Left lung (tissue), 10 donors: ENCODE measurements around the gene RARRES1. TPM values are rescaled to one million over a fixed set of nuclear protein-coding genes. Genes with fewer than 3 reads are reported as not detected.

Experiments
- ATAC-seq: fragments of 200-7000 bp; cut with Tn5 transposase; one replicate; pipeline ENCODE4 v1.9.1; 2020; ENCODE audit warnings: moderate library complexity
- DNase-seq, 4 donors: peaks; one replicate each; pipeline ENCODE4 v3.0.0-alpha.2; 2013 to 2020
- H3K27ac ChIP-seq, 2 donors: fragments of 200-600 bp; sonication (generic) in 1 of 2; one replicate each; pipeline versions ENCODE4 v1.5.0 to v1.8.0; 2020 to 2021
- H3K27me3 ChIP-seq, 2 donors: fragments of 200-600 bp; sonication (generic) in 1 of 2; one replicate each; pipeline versions ENCODE4 v1.5.0 to v1.8.0; 2020 to 2021
- H3K36me3 ChIP-seq, 2 donors: fragments of 200-600 bp; sonication (generic) in 1 of 2; one replicate each; pipeline versions ENCODE4 v1.5.0 to v1.8.0; 2020 to 2021
- H3K4me1 ChIP-seq, 2 donors: fragments of 200-600 bp; one replicate each; pipeline ENCODE4 v1.8.0; 2021
- H3K4me3 ChIP-seq, 2 donors: fragments of 200-600 bp; sonication (generic) in 1 of 2; one replicate each; pipeline versions ENCODE4 v1.5.0 to v1.8.0; 2020 to 2021; ENCODE audit warnings: mild to moderate bottlenecking in 1 of 2
- H3K9me3 ChIP-seq, 2 donors: fragments of 200-600 bp; sonication (generic) in 1 of 2; one replicate each; pipeline versions ENCODE4 v1.5.0 to v1.8.0; 2020 to 2021
- CTCF ChIP-seq, 2 donors: fragments of 200-600 bp; sonication (generic) in 1 of 2; IDR thresholded peaks; one replicate each; pipeline versions ENCODE4 v1.5.0 to v1.8.0; 2021; ENCODE audit warnings: antibody characterized with exemption in 2 of 2
- intact Hi-C, 2 donors: fragments of 100-400 bp; cut with DNase I; formaldehyde crosslinking; loops; one replicate each; pipeline versions ENCODE4 v1.11.2 to v1.14.2; 2022
- polyA plus RNA-seq, 6 donors: library from polyadenylated mRNA; unstranded; fragments of 120-200 nt; gene quantifications; one replicate each; pipeline ENCODE4 v1.2.1, GENCODE V29; 2013; ENCODE audit not compliant: insufficient read length in 6 of 6
- total RNA-seq, 2 donors: library from RNA; stranded (reverse); fragmentation: NEBNext Ultra II Directional; extraction: Animal tissue kit (Norgen Biotek cat#: 25700); gene quantifications; one replicate each; pipeline ENCODE4 v1.2.1, GENCODE V29; 2021
- donor health status: DM: no; HTN: yes; CAD: no.
- donor health status: DM: no; HTN: no; CAD: no.

RARRES1 gene
- total and polyA plus RNA-seq, 8 donors, result 39.4 to 131 (median 65.2) TPM

DNA sequence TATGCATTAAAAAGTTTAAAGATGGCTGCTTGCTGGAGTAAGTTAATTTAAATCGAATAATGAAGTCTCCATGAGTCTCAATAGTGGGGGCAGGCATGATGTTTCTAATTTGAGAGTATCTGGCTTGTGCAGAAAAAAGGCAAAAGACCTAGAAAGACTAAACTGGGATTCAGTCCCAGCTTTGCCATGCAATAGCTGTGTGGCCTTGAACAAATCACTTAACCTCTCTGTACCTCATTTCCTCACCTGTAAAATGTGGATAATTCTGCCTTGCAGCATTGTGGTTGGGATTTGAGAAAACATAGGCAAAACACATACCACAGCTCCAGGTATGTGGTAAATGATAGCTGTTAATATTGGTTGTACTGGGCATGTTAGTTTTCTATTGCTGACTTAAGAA is 68.4 kb downstream of the RARRES1 start:
- peaks cover 0 to 94% of the 10 kb centered on the region in 2 donors for H3K36me3 ChIP-seq
- peaks cover 3 to 12% of the 10 kb centered on the region in 2 donors for H3K4me1 ChIP-seq
- intact Hi-C loops, result loop anchor here in 1 of 2 donors (10.0 kb wide), 1 partner anchor 51 kb away; no protein-coding TSS in a partner anchor
- H3K4me3 ChIP-seq, result no peak overlapping the region
- no peak for ATAC-seq
- no peaks in the 10 kb centered on the region for H3K9me3 ChIP-seq
- H3K27ac ChIP-seq, result no peak overlapping the region
- TF ChIP-seq CTCF (IDR thresholded peaks at IDR 0.05), result no peak
- no peak for DNase-seq
- no peaks in the 10 kb centered on the region for H3K27me3 ChIP-seq

DNA sequence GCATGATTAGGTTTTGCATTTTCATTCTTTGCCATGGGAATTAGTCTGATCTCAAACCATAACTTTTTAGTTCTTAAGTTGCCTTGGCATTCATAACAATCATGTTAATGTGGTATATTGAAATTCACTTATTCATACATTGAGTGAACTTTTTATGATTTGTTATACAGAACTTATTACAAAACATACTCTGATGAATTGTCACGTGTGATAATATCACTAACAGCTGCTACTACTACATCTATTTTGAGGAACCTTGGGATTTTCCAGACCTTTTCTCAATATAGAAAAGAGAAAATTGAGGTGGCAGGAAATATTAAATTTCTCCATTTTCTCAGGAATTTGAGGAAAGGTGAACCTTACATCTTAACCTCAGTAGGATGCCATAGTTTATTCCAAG is 69.0 kb downstream of the RARRES1 start:
- Histone ChIP-seq H3K36me3 (peaks cover 0 to 92% of the 10 kb centered on the region in 2 donors), H3K27me3 (no peaks in the 10 kb centered on the region), H3K27ac (no peak overlapping the region), H3K4me3 (no peak overlapping the region), H3K9me3 (no peaks in the 10 kb centered on the region), H3K4me1 (peaks cover 3 to 8% of the 10 kb centered on the region in 2 donors)
- TF ChIP-seq CTCF (IDR thresholded peaks at IDR 0.05), result no peak
- peak in 1 of 4 donors; percentile 24 for DNase-seq
- intact Hi-C loops, result loop anchor here in 1 of 2 donors (10.0 kb wide), 1 partner anchor 52 kb away; no protein-coding TSS in a partner anchor
- no peak for ATAC-seq

DNA sequence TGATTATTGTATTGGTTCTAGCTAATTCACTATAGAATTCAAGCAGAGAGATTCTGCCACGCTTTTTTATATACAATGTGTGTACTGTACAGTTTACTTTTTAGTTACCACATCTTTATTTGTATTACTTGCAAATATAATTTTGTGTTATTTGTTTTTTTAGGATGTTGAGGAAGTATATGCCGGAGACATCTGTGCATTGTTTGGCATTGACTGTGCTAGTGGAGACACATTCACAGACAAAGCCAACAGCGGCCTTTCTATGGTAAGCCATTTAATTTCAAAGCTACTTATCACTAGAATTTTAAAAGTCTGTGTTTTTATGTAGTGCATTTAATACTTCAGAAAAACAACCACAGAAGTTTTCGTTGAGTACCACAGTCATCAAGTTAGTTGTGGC is 71.5 kb downstream of the RARRES1 start:
- intact Hi-C loops, result loop anchor here in 1 of 2 donors (10.0 kb wide), 1 partner anchor 54 kb away; no protein-coding TSS in a partner anchor
- peaks cover 0 to 81% of the 10 kb centered on the region in 2 donors for H3K36me3 ChIP-seq
- H3K4me1 ChIP-seq, result peaks cover 0 to 8% of the 10 kb centered on the region in 2 donors
- no peak overlapping the region for H3K4me3 ChIP-seq
- no peak for TF ChIP-seq CTCF (IDR thresholded peaks at IDR 0.05)
- H3K27me3 ChIP-seq, result no peaks in the 10 kb centered on the region
- H3K9me3 ChIP-seq, result no peaks in the 10 kb centered on the region
- no peak for ATAC-seq
- peak overlapping the region in 1 of 2 donors; percentile 37 for H3K27ac ChIP-seq
- no peak for DNase-seq

GRCh38 chr3:158659454-158660237 is 72.6 kb downstream of the RARRES1 start:
- Histone ChIP-seq H3K27ac (peak overlapping the region; percentile 22 to 48), H3K27me3 (no peaks in the 10 kb centered on the region), H3K4me1 (peaks cover 0 to 8% of the 10 kb centered on the region in 2 donors), H3K9me3 (no peaks in the 10 kb centered on the region), H3K36me3 (peaks cover 0 to 81% of the 10 kb centered on the region in 2 donors), H3K4me3 (no peak overlapping the region)
- ATAC-seq, result peak; percentile 89
- DNase-seq, result peak in 3 of 4 donors; percentile 40 to 77 (median 40)
- intact Hi-C loops, result loop anchor here in 1 of 2 donors (10.0 kb wide), 1 partner anchor 55 kb away; no protein-coding TSS in a partner anchor
- peak; percentile 59 to 63 for TF ChIP-seq CTCF (IDR thresholded peaks at IDR 0.05)

DNA sequence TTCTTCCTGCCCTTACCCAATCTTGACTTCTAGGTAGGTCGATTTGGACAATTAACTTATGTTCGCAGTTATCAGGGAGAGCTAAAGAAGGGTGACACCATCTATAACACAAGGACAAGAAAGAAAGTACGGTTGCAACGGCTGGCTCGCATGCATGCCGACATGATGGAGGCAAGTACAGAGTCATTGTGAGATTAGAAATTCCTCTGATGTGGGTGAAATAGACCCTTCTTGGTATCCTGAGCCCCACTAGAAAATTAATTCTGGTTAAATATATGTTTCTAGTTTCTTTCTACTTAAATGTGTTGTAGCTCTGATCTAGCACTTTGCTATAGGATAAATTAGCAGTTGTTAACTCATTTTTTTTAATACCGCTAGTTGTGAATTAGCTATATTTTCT is 73.4 kb downstream of the RARRES1 start:
- DNase-seq (no peak), ATAC-seq (no peak)
- TF ChIP-seq CTCF (IDR thresholded peaks at IDR 0.05), result no peak
- Histone ChIP-seq H3K4me3 (no peak overlapping the region), H3K36me3 (peaks cover 0 to 81% of the 10 kb centered on the region in 2 donors), H3K4me1 (peaks cover 0 to 8% of the 10 kb centered on the region in 2 donors), H3K9me3 (no peaks in the 10 kb centered on the region), H3K27me3 (no peaks in the 10 kb centered on the region), H3K27ac (peak overlapping the region in 1 of 2 donors; percentile 48)
- intact Hi-C loops, result no loop called here
